ENCODE measurements around the gene EHHADH. TPM values are rescaled to one million over a fixed set of nuclear protein-coding genes. Genes with fewer than 3 reads are reported as not detected.
"Not testable (repeated sequence)": the region's sequence is repeated elsewhere in the genome, so short reads cannot be mapped to it uniquely, and the experiment has no call there.

EHHADH gene
- polyA plus RNA-seq, 1 of the 3 experiments (the other 2 are of a cell fraction): 2.5 TPM

- 96% methylated on average over 1 of the region's 1 CpG for WGBS (ENCODE audit: low lambda C conversion rate)
- no peak for TF ChIP-seq TAF1 (IDR thresholded peaks at IDR 0.05; ENCODE audit: borderline replicate concordance, low read depth, low read length)
Measured at GRCh38 chr3:185257334-185257733, 3.5 kb upstream of the EHHADH start.

GRCh38 chr3:185254799-185255198 lies 950 bp upstream of the EHHADH start:
- Histone ChIP-seq H3K4me2 (no peak overlapping the region), H3K36me3 (replicated peaks in 1 of 2; ENCODE audit: control insufficient read depth in 1 of 2, insufficient read depth in 2 of 2, low read length in 1 of 2) (no peaks in the 10 kb centered on the region), H3K9ac (no peak overlapping the region), H3K79me2 (ENCODE audit: insufficient read depth) (no peaks in the 10 kb centered on the region), H3K27me3 (ENCODE audit: insufficient read depth) (no peaks in the 10 kb centered on the region), H3K27ac (ENCODE audit: low read depth in 2 of 2, low read length in 1 of 2) (no peak overlapping the region), H3K4me3 (ENCODE audit: low read depth in 2 of 2, low read length in 1 of 2) (no peak overlapping the region), H3F3A (replicated peaks; ENCODE audit: insufficient read depth) (no peaks in the 10 kb centered on the region), H3K9me2 (no peaks in the 10 kb centered on the region), H2AFZ (ENCODE audit: low read depth) (no peak overlapping the region), H3K4me1 (ENCODE audit: control insufficient read depth in 1 of 2, insufficient read depth in 2 of 2, low read depth in 1 of 2, low read length in 1 of 2) (peaks cover 0 to 2% of the 10 kb centered on the region in 2 experiments; a peak in 2 of 4 replicates), H3K9me3 (no peaks in the 10 kb centered on the region), H4K20me1 (ENCODE audit: insufficient read depth) (no peaks in the 10 kb centered on the region)
- 100% methylated on average over 4 of the region's 4 CpGs for WGBS (ENCODE audit: low lambda C conversion rate)
- no peak for TF ChIP-seq IRF3 (IDR thresholded peaks at IDR 0.05; ENCODE audit: low read depth, low read length)
- no peak for TF ChIP-seq SMC3 (IDR thresholded peaks at IDR 0.05; ENCODE audit: low read depth, low read length)
- TF ChIP-seq TAF1 (IDR thresholded peaks at IDR 0.05; ENCODE audit: borderline replicate concordance, low read depth, low read length): no peak
- TF ChIP-seq USF2 (IDR thresholded peaks at IDR 0.05; ENCODE audit: borderline replicate concordance, low read depth, low read length): no peak
- no peak for TF ChIP-seq POLR2AphosphoS5 (IDR thresholded peaks at IDR 0.05; ENCODE audit: low read depth, low read length)
- no peak for TF ChIP-seq RXRA (IDR thresholded peaks at IDR 0.05; ENCODE audit: borderline replicate concordance, low read depth)
- no peak for TF ChIP-seq NRF1 (IDR thresholded peaks at IDR 0.05; ENCODE audit: low read depth, low read length)
- no peak for TF ChIP-seq GATA2 (CRISPR knock-in tag; IDR thresholded peaks at IDR 0.05)
- POLR2A ChIA-PET: no interaction called here
- DNase-seq: no peak
- CTCF ChIA-PET: interaction anchor here (0.8 to 1.3 kb wide), 3 partner anchors 14 to 18 kb away, joined by 3 to 5 read pairs (median 3); no protein-coding TSS in a partner anchor

More at GRCh38 chr3:185257334-185257733, 3.5 kb upstream of the EHHADH start:
- Histone ChIP-seq H4K20me1 (ENCODE audit: insufficient read depth) (no peaks in the 10 kb centered on the region), H3K36me3 (replicated peaks in 1 of 2; ENCODE audit: control insufficient read depth in 1 of 2, insufficient read depth in 2 of 2, low read length in 1 of 2) (no peaks in the 10 kb centered on the region), H3K4me3 (ENCODE audit: low read depth in 2 of 2, low read length in 1 of 2) (no peak overlapping the region), H3K9me3 (no peaks in the 10 kb centered on the region), H3K9me2 (no peaks in the 10 kb centered on the region), H3K79me2 (ENCODE audit: insufficient read depth) (no peaks in the 10 kb centered on the region), H2AFZ (ENCODE audit: low read depth) (no peak overlapping the region), H3K4me2 (no peak overlapping the region), H3K4me1 (ENCODE audit: control insufficient read depth in 1 of 2, insufficient read depth in 2 of 2, low read depth in 1 of 2, low read length in 1 of 2) (peaks cover 0 to 2% of the 10 kb centered on the region in 2 experiments; a peak in 2 of 4 replicates), H3K9ac (no peak overlapping the region), H3K27ac (ENCODE audit: low read depth in 2 of 2, low read length in 1 of 2) (no peak overlapping the region), H3F3A (replicated peaks; ENCODE audit: insufficient read depth) (no peaks in the 10 kb centered on the region), H3K27me3 (ENCODE audit: insufficient read depth) (no peaks in the 10 kb centered on the region)
- POLR2A ChIA-PET: no interaction called here
- CTCF ChIA-PET: interaction anchor here (1.2 kb wide), 1 partner anchor 14 kb away, joined by 5 read pairs; no protein-coding TSS in a partner anchor
- no peak for DNase-seq

- 80% methylated on average over 4 of the region's 4 CpGs for WGBS (ENCODE audit: low lambda C conversion rate)
- H3F3A ChIP-seq (replicated peaks; ENCODE audit: insufficient read depth); H4K20me1 ChIP-seq (ENCODE audit: insufficient read depth); H3K79me2 ChIP-seq (ENCODE audit: insufficient read depth); H3K36me3 ChIP-seq (replicated peaks in 1 of 2; ENCODE audit: control insufficient read depth in 1 of 2, insufficient read depth in 2 of 2, low read length in 1 of 2); H3K9me2 ChIP-seq; H3K9me3 ChIP-seq; POLR2A ChIA-PET; H3K27ac ChIP-seq (ENCODE audit: low read depth in 2 of 2, low read length in 1 of 2); H3K27me3 ChIP-seq (ENCODE audit: insufficient read depth); H3K4me1 ChIP-seq (ENCODE audit: control insufficient read depth in 1 of 2, insufficient read depth in 2 of 2, low read depth in 1 of 2, low read length in 1 of 2); DNase-seq; H3K9ac ChIP-seq: not testable (repeated sequence)
- H3K4me3 ChIP-seq (ENCODE audit: low read depth in 2 of 2, low read length in 1 of 2): peak overlapping the region in 1 of 2 experiments; percentile 79; a peak in 1 of 4 replicates
- CTCF ChIA-PET: interaction anchor here (1.3 kb wide), 1 partner anchor 27 kb away, joined by 3 read pairs; no protein-coding TSS in a partner anchor
- peak overlapping the region; percentile 100 for H2AFZ ChIP-seq (ENCODE audit: low read depth)
- H3K4me2 ChIP-seq: 0 out of 2 replicates have a peak overlapping the region, but pooled peaks have one; percentile 72
Measured at GRCh38 chr3:185253133-185253532, 716 bp downstream of the EHHADH start.
